G401 (cell line): ENCODE measurements around the gene NMNAT3. TPM values are rescaled to one million over a fixed set of nuclear protein-coding genes. Genes with fewer than 3 reads are reported as not detected.

Source experiments
- DNase-seq: peaks from one replicate; pipeline ENCODE4 v3.0.0-alpha.2; 2015; ENCODE audit warnings: low spot score
- in situ Hi-C: cut with HindIII; loops from 2 replicates; pipeline ENCODE4 v1.10.0; 2016; ENCODE audit warnings: low sequenced_read_pairs, mixed read lengths
- total RNA-seq: library from RNA; depleted of rRNA; stranded (reverse); fragments of >200 nt; shearing (Covaris generic); gene quantifications from 2 replicates; pipeline ENCODE4 v1.2.3, GENCODE V29; 2014

NMNAT3 gene
- total RNA-seq, 1 experiment from 2014 or later, result not detected

DNA sequence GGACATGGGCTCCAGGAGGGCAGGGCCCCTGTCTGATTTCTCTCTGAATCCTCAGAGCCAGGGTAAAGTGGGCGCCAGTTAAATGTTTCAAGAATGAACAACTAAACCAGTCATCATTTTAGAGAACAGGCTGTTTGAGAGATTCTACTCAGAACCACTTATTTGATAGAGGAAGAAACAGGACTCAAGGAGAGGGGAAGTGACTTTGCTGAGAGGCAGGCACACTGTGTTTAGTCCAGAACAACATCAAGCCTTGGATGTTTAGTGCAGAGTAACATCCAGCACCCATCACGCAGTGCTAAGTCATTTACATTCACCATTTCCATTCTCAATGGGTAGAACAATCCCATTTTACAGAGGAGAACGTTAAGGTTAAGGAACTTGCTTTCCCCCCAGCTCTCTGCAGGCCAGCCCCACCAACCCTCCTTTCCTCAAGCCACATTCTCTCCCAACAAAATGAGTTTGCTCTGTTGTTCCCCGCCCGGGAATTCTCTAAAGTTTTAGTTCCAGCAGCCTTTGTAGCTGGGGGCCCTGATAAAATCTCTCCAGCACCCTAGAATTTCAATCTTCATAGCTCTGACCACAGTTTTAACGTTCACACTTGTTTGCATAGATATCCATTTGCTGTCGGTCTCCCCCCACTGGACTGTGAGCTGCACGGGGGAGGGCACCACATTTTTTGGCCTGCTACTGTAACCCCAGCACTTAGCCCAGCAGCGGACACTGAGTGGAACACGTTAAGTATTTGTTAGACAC, 962 bp downstream of the NMNAT3 start:
- in situ Hi-C loops, result no loop called here
- DNase-seq, result no peak

DNA sequence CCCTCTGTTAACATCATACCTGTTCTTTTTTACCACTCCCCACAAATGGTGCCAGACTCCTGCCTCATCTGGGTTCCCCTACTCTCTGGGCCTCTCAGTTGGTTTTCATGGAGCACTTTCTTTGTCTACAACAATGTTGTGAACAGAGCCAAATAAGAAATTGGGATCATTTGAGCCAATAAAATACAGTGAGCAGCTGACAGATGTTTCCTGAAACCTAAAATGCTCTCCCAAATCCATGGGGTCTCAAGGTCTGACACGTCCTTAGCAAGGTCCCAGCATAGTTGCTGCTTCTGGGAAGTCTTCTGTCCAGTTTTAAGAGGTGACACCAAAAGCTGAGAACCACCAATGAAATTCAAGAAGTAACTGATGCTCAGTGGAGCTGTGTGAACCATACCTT, 1.7 kb downstream of the NMNAT3 start:
- no peak for DNase-seq
- in situ Hi-C loops, result no loop called here

DNA sequence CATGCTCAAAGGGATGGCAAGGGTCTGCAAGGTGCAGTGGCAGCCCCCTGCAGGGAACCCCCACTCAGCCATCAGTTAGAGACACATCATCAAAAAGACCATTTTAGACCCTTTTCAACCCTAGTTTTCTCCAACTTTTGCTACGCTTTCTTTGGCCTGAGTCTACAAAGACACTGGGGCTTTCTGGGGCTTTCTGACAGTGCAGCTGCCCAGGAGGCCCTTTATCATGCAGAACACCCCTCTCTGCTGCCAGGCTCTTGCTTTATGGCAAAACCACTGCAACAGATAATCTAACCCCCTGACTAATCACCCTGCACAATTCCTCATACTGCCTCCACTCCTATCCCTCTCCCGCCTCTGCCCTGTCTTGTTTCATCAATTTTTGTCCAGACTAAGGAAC, 2.4 kb downstream of the NMNAT3 start:
- DNase-seq, result no peak
- in situ Hi-C loops, result no loop called here

DNA sequence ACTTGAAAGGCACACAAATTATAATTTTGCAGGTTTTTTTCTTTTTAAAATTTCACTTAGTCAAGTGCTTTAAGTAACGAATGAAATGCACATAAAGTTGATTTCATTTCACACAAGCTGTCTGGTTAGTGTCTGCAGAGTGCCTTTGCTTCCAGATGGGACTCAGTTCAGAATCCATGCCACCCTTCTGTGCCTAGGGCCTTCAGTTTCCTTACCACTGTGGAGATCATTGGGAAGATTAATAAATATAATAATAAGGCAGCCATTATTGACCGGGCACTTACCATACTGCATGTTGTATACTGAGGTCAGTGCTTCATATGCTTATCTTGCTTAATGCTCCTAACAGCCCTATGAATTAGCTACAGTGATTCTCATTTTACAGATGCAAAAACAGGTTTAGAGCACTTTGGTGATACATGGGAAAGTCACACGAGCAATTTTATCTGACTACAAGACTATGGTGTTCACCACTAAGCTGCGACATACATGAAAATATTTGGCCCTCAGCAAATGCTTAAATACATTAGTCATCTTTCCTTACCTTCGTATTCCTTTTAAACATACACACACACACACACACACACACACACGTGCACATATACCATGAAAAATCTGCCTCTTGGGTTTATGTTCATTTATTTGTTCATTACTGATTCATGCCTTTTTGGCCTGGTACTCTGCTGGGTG, 3.1 kb downstream of the NMNAT3 start:
- no peak for DNase-seq
- in situ Hi-C loops, result no loop called here

DNA sequence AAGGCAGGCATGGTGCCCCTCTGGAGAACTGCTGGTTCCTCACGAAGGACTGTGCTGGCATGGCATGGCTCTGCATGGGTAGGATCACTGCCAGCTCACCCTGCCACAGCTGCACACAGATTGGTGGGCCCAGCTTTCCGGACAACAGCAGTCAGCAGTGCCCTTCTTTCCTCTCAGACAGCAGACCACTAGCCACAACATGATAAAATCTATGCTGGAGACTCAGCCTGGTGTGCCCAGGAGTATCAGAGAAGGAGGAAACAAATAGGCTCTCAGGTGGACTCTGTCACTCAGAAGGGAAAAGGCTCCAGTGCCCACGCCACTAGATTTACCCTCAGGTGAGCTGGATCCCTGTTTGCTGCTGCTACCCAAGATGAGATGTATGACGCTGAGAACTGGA, 4.9 kb downstream of the NMNAT3 start:
- no peak for DNase-seq
- in situ Hi-C loops, result no loop called here

DNA sequence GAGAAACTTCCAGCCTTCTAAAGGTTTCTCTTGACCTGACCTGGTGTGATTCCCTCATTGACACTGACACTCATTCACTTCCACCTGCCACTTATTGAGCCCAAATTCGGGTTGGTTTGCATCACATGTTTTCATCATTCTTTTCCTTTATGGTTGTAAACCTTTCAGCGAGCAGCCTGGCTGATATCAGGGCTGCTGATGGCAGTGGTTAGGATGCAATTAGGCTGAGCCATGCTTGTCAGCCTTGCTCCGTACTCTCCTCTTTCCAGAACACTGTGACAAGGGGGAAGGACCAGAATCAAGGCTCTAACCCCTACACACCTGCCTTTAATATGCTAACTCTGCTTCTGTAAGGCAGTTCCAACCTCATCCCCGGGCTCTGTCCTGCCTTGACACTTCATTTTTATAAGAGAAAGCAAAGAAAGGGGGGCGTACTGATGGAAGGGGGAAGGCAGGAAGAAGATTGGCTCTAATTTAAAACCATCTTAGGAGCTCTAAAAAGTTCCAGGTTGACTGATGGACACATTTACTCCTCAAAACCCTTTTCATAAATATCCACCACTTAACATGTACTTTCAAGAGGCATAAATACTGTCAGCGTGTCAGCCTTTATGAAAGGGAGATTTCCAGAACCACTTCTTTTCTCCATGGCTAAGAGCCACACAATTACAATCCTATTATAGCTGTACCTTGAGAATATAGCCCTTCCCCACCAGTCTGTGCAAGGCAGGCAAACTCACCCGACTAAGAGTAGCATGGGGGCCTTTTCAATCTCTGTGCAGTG, 5.7 kb downstream of the NMNAT3 start:
- no peak for DNase-seq
- in situ Hi-C loops, result no loop called here

DNA sequence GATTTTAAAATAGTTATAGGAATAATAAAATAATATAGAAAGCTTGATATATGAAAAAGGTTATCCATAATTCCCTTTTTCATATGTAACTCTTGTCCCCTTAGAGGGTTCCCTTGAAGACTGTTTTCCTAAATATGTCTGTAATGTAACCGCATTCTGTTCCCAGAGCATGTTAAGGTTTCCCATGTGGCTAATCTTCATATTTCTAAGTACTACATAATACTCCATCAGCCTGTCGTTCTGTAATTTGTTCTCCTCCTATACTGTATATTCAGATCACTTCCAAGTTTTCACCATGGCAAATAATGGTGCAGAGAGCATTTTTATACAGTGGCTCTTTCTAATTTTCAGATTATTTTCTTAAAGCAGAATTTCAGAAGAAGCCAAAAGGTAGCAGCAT, 6.7 kb downstream of the NMNAT3 start:
- in situ Hi-C loops, result no loop called here
- no peak for DNase-seq

DNA sequence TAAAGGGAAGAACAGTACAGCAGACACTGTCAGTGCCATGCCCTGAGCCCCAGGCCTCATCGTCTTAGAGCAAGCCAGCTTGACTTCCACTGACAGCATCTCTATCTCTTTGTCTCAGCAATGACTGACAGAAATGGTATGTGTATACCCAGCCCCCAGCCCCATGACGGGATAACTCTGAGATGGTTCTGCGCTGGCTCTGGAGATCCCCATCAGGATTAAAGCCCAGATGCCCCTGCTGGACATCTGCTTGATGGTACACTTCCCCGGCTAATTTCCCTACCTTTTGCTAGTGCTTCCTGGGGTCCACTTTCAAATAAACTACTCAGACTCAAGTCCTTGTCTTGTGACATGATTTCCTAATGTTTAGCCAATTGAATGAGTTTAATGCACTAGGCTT, 7.6 kb downstream of the NMNAT3 start:
- no peak for DNase-seq
- in situ Hi-C loops, result no loop called here

DNA sequence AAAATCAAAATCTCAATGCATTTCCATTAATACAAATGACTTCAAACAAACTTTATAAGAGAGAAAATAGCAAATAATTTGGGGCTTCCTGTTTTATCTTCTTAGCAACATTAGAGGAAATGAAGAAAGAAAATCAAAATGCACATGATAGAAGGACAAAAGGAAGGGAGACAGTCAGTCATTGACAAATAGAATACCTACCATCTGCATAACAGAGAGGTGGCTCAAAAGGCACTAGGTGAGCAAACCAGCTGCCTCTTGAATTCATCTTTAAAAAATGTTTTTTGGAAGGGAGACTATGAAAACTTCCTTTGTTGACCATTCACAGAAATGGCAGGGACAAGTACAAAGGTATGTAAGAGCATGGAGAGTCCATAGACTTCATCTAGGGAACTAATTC, 9.4 kb downstream of the NMNAT3 start:
- in situ Hi-C loops, result no loop called here
- DNase-seq, result no peak

DNA sequence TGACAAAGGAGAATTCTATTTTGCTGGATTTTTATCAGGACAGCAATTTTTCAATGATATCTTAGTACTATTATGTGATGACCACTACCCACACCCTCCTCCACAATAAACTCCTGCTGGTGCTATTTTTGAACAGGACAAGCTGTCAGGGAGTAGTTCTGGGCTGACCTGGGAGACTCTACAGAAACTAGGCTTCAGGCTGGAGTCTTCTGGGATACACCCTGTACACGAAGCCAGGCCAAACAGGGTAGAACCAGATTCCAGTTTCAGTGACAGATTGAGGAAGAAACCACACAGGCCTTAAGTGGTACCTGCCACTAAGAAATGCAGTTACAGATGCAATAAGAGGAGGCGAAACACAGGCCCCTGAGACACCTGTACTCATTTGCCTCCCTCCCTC, 12.8 kb downstream of the NMNAT3 start:
- in situ Hi-C loops, result no loop called here

DNA sequence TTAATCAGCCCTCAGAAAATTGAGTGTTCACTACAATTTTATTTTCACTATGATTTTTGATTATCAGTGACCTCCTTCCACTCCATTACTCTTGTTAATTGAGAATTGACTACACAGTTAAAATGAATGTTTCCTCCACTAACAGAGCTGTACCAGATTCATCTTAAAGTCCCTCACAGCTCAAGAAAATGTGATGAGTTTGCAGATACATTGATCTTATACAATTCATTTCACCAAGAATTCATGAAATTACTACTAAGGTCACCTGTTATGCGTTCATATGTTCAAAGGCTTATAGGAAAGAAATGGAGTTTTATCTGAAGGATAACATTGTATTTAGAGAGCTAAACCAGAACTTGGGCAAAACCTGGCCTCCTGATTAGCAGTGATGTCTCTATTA, 17.5 kb downstream of the NMNAT3 start:
- in situ Hi-C loops, result no loop called here
- no peak for DNase-seq

More for the DNA sequence above, 12.8 kb downstream of the NMNAT3 start:
- DNase-seq, result no peak

DNA sequence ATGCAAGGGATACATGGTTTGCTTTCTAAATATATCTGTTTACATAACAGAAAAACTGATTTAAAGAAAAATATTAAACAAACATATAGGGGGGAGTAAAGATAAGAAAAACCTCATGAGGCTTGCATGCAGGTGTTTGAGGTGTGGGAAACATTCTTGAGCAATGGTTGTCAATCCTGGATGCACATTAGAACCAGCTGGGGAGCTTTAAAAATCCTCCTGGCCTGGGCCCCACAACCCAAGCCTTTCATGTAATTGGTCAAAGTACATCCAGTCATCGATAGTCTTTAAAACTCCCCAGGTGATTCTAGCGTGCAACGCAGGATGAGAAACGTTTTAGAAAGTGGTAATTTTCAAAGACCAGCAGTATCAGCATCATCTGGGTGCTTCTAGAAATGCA, 18.3 kb downstream of the NMNAT3 start:
- DNase-seq, result no peak
- in situ Hi-C loops, result no loop called here

DNA sequence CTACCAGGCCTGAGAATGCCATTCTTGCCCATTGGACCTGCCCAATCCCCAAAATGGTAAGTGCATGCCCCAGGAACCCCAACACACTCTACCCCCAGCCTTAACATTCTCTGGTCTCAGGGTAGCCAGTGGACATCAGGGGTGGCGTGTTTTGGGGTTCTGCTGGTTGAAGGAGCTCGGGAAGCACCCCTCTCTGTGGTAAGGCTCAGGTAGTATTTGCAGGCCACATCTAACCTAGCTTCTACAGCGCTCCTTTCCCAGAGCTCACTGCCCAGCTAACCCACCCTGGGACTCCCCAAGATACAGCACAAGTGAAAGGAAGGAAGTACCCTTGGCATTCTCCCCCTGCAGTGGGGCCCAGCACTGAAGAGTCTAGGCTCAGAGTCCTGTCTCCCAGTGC, 19.8 kb downstream of the NMNAT3 start:
- DNase-seq, result no peak
- in situ Hi-C loops, result no loop called here

DNA sequence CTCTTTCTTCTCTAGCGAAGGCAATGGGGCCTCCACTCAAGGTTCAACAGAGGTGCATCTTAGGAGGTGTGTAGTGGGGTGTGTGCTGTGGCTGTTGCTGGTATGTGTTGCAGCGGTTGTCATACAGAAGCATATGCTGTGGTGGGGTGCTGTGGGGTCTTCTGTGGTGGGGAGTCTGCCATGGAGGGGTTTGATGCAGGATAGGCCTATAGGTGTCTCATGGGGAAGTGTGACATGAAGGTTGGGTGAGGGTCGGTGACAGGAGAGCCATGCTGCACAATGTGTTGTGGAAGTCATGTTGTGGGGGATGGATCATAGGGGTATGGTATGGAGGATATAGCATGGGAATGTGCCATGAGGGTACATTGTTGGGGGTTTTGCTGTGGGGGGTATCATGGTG, 20.3 kb downstream of the NMNAT3 start:
- in situ Hi-C loops, result no loop called here
- no peak for DNase-seq

DNA sequence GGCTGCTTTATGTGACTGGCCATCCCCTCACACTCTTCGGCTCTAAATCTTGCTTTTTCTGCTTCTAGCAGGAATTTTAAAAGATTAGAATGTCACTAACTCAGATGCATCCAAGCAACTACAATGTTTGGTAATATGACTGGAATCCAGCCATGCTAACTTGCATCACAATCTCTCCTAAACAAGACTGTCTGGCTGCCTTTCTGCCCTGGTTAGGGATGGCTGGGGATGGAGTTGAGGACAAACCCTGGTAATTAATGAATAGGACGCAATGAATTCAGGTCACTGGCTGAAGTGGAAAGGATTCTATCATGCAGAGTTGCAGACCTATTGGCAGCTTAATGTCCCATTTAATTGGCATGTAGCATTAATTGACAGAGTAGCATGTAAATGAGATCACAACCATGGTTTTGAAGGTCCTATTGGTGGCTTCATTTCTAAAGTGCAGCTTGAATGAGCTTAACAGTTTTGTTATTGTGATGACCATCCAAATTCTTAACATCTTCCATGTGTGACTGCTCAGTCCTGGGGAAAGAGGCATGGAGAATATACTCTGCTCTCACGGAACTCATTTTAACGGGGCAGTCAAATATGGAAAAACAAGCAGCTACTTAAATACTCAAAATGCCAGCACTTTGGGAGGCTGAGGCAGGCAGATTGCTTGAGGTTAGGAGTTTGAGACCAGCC, 21.7 kb downstream of the NMNAT3 start:
- DNase-seq, result peak; percentile 8
- in situ Hi-C loops, result no loop called here

DNA sequence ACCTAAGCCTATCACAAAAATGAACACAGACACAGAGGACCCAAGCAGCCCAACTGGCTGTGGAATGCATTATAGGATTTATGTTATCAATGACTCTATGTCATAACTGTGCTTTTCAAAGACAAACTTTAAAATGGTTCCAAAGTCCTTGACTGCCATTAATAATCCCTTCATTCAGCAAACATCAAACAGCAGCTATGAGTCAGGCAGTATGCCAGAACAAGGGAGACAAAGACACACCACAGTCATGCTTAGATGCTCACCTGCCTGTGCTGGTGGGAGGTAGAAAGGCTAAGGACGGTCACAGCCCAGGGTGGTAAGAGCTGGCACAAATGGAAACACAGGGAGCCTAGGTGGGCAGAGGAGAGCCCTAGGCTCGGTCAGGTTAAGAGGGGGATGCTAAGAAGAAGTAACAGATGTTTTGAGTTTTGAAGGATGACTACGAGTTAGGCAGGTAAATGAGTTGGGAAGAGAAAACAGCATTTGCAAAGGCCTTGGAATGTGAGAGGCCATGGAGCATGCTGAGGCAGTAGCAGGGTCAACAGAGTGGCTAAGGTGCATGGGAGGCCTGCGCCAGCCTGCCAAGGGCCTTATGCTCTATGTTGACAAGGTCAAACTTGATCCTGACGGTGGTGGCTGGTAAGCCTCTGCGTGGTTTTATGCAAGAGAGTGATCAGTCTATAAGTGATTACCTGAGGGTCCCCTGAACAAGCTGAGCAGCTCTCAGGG, 23.0 kb downstream of the NMNAT3 start:
- in situ Hi-C loops, result no loop called here
- no peak for DNase-seq

DNA sequence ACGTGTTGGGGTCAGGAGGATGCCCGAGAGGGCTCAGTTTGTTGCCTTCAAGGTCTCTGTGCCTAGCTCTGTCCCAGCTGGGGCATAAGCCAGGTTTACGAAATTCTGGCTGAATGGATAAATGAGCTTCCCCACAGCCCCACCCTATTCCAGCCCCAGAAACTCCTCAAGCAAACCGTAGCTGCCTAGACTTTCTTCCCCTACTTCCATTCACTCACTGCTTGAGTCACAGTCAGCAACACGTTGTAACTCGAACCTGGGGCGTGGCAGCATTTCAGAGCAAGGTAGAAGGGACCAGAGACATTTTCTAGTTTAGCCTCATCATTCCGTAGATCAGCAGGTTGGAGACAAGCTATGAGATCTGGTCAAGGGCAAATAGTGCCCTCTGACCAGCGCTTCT, 24.2 kb downstream of the NMNAT3 start:
- in situ Hi-C loops, result no loop called here
- DNase-seq, result no peak

DNA sequence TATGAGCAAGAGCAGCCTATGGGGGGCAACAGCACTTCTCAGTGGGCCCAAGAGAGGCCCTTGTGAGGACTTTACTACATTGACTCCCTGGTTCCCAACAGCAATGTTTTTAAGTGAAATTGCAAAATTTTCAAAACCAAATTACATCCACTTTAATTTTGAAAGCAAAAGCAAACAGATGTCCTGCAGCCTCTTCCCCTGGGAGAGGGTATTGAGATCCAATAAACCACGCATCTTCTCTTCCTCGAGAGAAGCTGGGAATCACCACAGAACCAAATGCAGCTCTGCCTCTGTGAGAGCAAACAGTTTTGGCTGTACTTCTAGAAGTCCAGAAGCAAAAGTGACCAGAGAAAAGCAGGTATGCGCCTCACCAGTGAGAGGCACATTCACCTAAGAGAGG, 25.2 kb downstream of the NMNAT3 start:
- in situ Hi-C loops, result no loop called here
- DNase-seq, result no peak

DNA sequence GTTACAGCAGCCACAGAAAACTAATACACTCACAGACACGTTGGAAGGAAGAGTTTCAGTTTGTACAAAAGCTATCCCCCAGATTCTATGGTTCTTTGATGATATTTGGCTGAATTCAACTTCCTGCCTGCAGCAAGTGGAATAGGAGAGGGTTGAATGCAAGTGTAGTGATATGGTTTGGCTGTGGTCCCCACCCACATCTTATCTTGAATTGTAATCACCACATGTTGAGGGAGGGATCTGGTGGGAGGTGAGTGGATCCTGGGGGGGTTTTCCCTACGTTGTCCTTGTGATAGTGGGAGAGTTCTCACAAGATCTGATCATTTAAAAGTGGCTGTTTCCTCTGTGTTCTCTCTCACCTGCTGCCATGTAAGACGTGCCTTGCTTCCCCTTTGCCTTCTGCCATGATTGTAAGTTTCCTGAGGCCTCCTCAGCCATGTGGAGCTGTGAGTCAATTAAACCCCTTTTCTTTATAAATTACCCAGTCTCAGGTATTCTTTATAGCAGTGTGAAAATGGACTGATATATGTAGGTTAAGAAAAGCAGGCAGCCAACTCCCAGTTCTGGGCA, 29.8 kb downstream of the NMNAT3 start:
- DNase-seq, result no peak
- in situ Hi-C loops, result no loop called here
